GM23338 (cell line): ENCODE data around the gene CFAP410.

Experiments used
- CREB1 ChIP-seq: fragments of 250-450 bp; sonication (Bioruptor Pico); IDR thresholded peaks from 2 replicates; pipeline ENCODE4 v1.5.0; 2020; ENCODE audit warnings: low read depth, mild to moderate bottlenecking, moderate library complexity
- CTCF ChIP-seq, 2 experiments: fragments of 200-600 bp in 1 of 2; sonication (generic) in 1 of 2; conservative IDR thresholded peaks; 2 replicates each; pipeline versions ENCODE4 v1.5.1 to v1.6.1; 2016 to 2017; ENCODE audit warnings: antibody characterized with exemption in 2 of 2, low read depth in 2 of 2, mild to moderate bottlenecking in 2 of 2, moderate library complexity in 1 of 2
- ETS1 ChIP-seq: IDR thresholded peaks from 2 replicates; pipeline ENCODE4 v1.6.1; 2016; ENCODE audit warnings: antibody characterized with exemption
- EZH2 ChIP-seq: fragments of 200-600 bp; sonication (generic); IDR thresholded peaks from one replicate; pipeline ENCODE4 v1.8.0; 2017; ENCODE audit warnings: antibody characterized with exemption, mild to moderate bottlenecking, low read depth; ENCODE audit not compliant: unreplicated experiment
- EZH2phosphoT487 ChIP-seq: fragments of 200-600 bp; sonication (generic); IDR thresholded peaks from one replicate; pipeline ENCODE4 v1.8.1; 2018; ENCODE audit warnings: antibody characterized with exemption; ENCODE audit not compliant: unreplicated experiment
- JUNB ChIP-seq: IDR thresholded peaks from one replicate; pipeline ENCODE4 v1.6.1; 2016; ENCODE audit warnings: antibody characterized with exemption; ENCODE audit not compliant: unreplicated experiment
- POLR2AphosphoS5 ChIP-seq: IDR thresholded peaks from 2 replicates; pipeline ENCODE4 v1.6.1; 2016; ENCODE audit warnings: antibody characterized with exemption, low read depth
- REST ChIP-seq: IDR thresholded peaks from one replicate; pipeline ENCODE4 v1.6.1; 2018; ENCODE audit warnings: antibody characterized with exemption; ENCODE audit not compliant: unreplicated experiment
- STAT1 ChIP-seq: IDR thresholded peaks from one replicate; pipeline ENCODE4 v1.6.1; 2016; ENCODE audit warnings: antibody characterized with exemption; ENCODE audit not compliant: unreplicated experiment
- ZNF114 ChIP-seq: fragments of 250-450 bp; sonication (Bioruptor Pico); IDR thresholded peaks from 2 replicates; pipeline ENCODE4 v1.5.0; 2020; ENCODE audit warnings: mild to moderate bottlenecking, moderate library complexity
- ZNF331 ChIP-seq: fragments of 250-450 bp; sonication (Bioruptor Pico); IDR thresholded peaks from 2 replicates; pipeline ENCODE4 v1.5.0; 2020; ENCODE audit warnings: low read depth, mild to moderate bottlenecking, moderate library complexity

- TF ChIP-seq ZNF331 (CRISPR knock-in tag) (no peak), CTCF (conservative IDR thresholded peaks at IDR 0.05; ENCODE audit: low read depth in 2 of 2) (no peak), POLR2AphosphoS5 (no peak), EZH2 (no peak), REST (no peak), CREB1 (no peak), JUNB (no peak), ETS1 (no peak), EZH2phosphoT487 (no peak), ZNF114 (CRISPR knock-in tag) (no peak), STAT1 (no peak)
These were observed 9.7 kb upstream of the CFAP410 start for GRCh38 chr21:44348861-44349260.
